GM12892 (cell line): ENCODE measurements around the gene SLC38A6.

Source experiments
- POLR2A ChIP-seq: IDR thresholded peaks from 2 replicates; pipeline ENCODE4 v1.6.1; 2011; ENCODE audit warnings: low read depth, low read length, control low read depth
- POLR2AphosphoS5 ChIP-seq: IDR thresholded peaks from 2 replicates; pipeline ENCODE4 v1.6.1; 2011; ENCODE audit warnings: low read depth, low read length, control low read depth
- TAF1 ChIP-seq: IDR thresholded peaks from 2 replicates; pipeline ENCODE4 v1.6.1; 2011; ENCODE audit warnings: low read depth, mild to moderate bottlenecking, control low read depth, low read length, borderline replicate concordance

- TF ChIP-seq POLR2AphosphoS5 (no peak), POLR2A (no peak), TAF1 (no peak)
Observed at GRCh38 chr14:61099216-61099835, 118.3 kb downstream of the SLC38A6 start.
